B cell (primary cell): ENCODE measurements around the gene CIAO2A. TPM values are rescaled to one million over a fixed set of nuclear protein-coding genes. Genes with fewer than 3 reads are reported as not detected.
A peak's percentile ranks its signal among the peaks of the same experiment; 100 is the strongest.

Experiments
- ATAC-seq: fragments of 200-7000 bp; cut with Tn5 transposase; one replicate; pipeline ENCODE4 v1.10.0; 2021; ENCODE audit warnings: low read depth, mild to moderate bottlenecking, moderate number of reproducible peaks, moderate library complexity
- CTCF ChIA-PET: fragments of 350-600 bp; sonication (Branson Sonifier 250); formaldehyde crosslinking; loops from one replicate; lab custom pipeline; 2021; ENCODE audit warnings: antibody characterized with exemption, inconsistent platforms; lab: Charles Lee
- POLR2A ChIA-PET: fragments of 350-600 bp; sonication (Branson Sonifier 250); formaldehyde crosslinking; loops from one replicate; lab custom pipeline; 2021; ENCODE audit warnings: antibody characterized with exemption; lab: Charles Lee
- DNase-seq: peaks from one replicate; pipeline ENCODE4 v3.0.0; 2013
- H2AFZ ChIP-seq: 2 replicates; pipeline ENCODE4 v1.6.1; 2012; ENCODE audit warnings: mild to moderate bottlenecking, low read depth, low read length; ENCODE audit not compliant: insufficient read depth, poor library complexity, severe bottlenecking
- H3K27ac ChIP-seq, 2 donors: 1 replicate in 1 of 2; 2 replicates in 1 of 2; pipeline ENCODE4 v1.5.1; 2012 to 2013; ENCODE audit warnings: low read length in 2 of 2, mild to moderate bottlenecking in 2 of 2, moderate library complexity in 1 of 2
- H3K27me3 ChIP-seq, 4 experiments: fragments of 200-600 bp in 1 of 4; sonication (generic) in 1 of 4; replicated peaks in 1 of 4; 1 replicate in 2 of 4; 2 replicates in 2 of 4; pipeline versions ENCODE4 v1.6.1 to v1.7.0; 2013 to 2016; ENCODE audit warnings: low read length in 3 of 4, mild to moderate bottlenecking in 2 of 4, mixed read lengths in 1 of 4, moderate library complexity in 1 of 4; ENCODE audit not compliant: insufficient read depth in 4 of 4, control insufficient read depth in 3 of 4; ENCODE audit errors: control extremely low read depth in 1 of 4
- H3K36me3 ChIP-seq, 2 experiments: replicated peaks in 1 of 2; 1 replicate in 1 of 2; 2 replicates in 1 of 2; pipeline versions ENCODE4 v1.6.1 to v1.7.1; 2013; ENCODE audit warnings: low read length in 1 of 2; ENCODE audit not compliant: insufficient read depth in 2 of 2, control insufficient read depth in 1 of 2; ENCODE audit errors: control extremely low read depth in 1 of 2, extremely low read depth in 1 of 2
- H3K4me1 ChIP-seq, 2 donors: fragments of 200-600 bp in 1 of 2; sonication (generic) in 1 of 2; 1 replicate in 1 of 2; 2 replicates in 1 of 2; pipeline versions ENCODE4 v1.5.1 to v1.6.1; 2013 to 2017; ENCODE audit warnings: low read length in 2 of 2; ENCODE audit not compliant: control insufficient read depth in 2 of 2, insufficient read depth in 2 of 2
- H3K4me2 ChIP-seq: replicated peaks from 2 replicates; pipeline ENCODE3; 2012; ENCODE audit warnings: mild to moderate bottlenecking, low read depth, low read length; ENCODE audit not compliant: poor library complexity, severe bottlenecking
- H3K4me3 ChIP-seq, 5 experiments: fragments of 200-600 bp in 1 of 5; sonication (generic) in 1 of 5; 1 replicate in 3 of 5; 2 replicates in 2 of 5; pipeline versions ENCODE4 v1.5.1 to v1.7.0; 2011 to 2016; ENCODE audit warnings: low read length in 4 of 5, mild to moderate bottlenecking in 4 of 5, low read depth in 2 of 5, control low read depth in 1 of 5, moderate library complexity in 1 of 5; ENCODE audit not compliant: insufficient read depth in 1 of 5; ENCODE audit errors: control extremely low read depth in 1 of 5, extremely low read depth in 1 of 5
- H3K79me2 ChIP-seq: fragments of 200-600 bp; sonication (generic); one replicate; pipeline ENCODE4 v1.6.0; 2016; ENCODE audit warnings: low read length; ENCODE audit not compliant: control insufficient read depth, insufficient read depth
- H3K9ac ChIP-seq: fragments of 200-600 bp; sonication (generic); 2 replicates; pipeline ENCODE4 v1.6.1; 2017; ENCODE audit warnings: mild to moderate bottlenecking, low read length, moderate library complexity
- H3K9me3 ChIP-seq, 3 donors: one replicate each; pipeline versions ENCODE4 v1.6.1 to v1.7.1; 2013; ENCODE audit warnings: low read length in 2 of 3; ENCODE audit not compliant: control insufficient read depth in 2 of 3, insufficient read depth in 1 of 3; ENCODE audit errors: control extremely low read depth in 1 of 3
- H4K20me1 ChIP-seq: 2 replicates; pipeline ENCODE4 v1.6.0; 2012; ENCODE audit warnings: mild to moderate bottlenecking, low read length; ENCODE audit not compliant: insufficient read depth, control insufficient read depth, poor library complexity, severe bottlenecking
- H3K27ac Mint-ChIP-seq: one replicate; pipeline ENCODE4 v1.8.0; 2021; ENCODE audit warnings: mixed read lengths
- H3K27me3 Mint-ChIP-seq: one replicate; pipeline ENCODE4 v1.8.0; 2021; ENCODE audit warnings: mixed read lengths
- H3K4me1 Mint-ChIP-seq: one replicate; pipeline ENCODE4 v1.8.0; 2021; ENCODE audit warnings: mixed read lengths
- H3K4me3 Mint-ChIP-seq: one replicate; pipeline ENCODE4 v1.8.0; 2021; ENCODE audit warnings: mixed read lengths
- H3K9me3 Mint-ChIP-seq: one replicate; pipeline ENCODE4 v1.8.0; 2022; ENCODE audit warnings: mixed read lengths; ENCODE audit not compliant: insufficient read depth
- EZH2 ChIP-seq: IDR thresholded peaks from 2 replicates; pipeline ENCODE4 v1.6.1; 2012; ENCODE audit warnings: borderline replicate concordance, low read depth, mild to moderate bottlenecking, moderate library complexity, low read length; ENCODE audit not compliant: insufficient read depth, poor library complexity, severe bottlenecking
- WGBS: methylation state at CpG from one replicate; pipeline ENCODE4 v1.1.5; 2013; ENCODE audit warnings: missing lambda C conversion rate; ENCODE audit not compliant: insufficient coverage; 5-methylcytosine and 5-hydroxymethylcytosine counted together
- intact Hi-C: fragments of 100-400 bp; cut with micrococcal nuclease; formaldehyde crosslinking; loops from one replicate; pipeline ENCODE4 v1.10.0; 2022
- polyA plus RNA-seq: library from polyadenylated mRNA; depleted of rRNA; stranded (reverse); fragments of >200 nt; gene quantifications from 2 replicates; pipeline ENCODE4 v1.2.3, GENCODE V29; 2012
- total RNA-seq, 2 donors: library from RNA; stranded (reverse); fragments of 120-200 nt in 1 of 2; gene quantifications; 1 replicate in 1 of 2; 2 replicates in 1 of 2; pipeline versions ENCODE4 v1.2.3 to v1.2.4, GENCODE V29; 2013 to 2022
- TF ChIP-seq, protein P1 (sequence below): fragments of 200-600 bp; IDR thresholded peaks from one replicate; pipeline ENCODE4 v1.8.0; 2022; ENCODE audit warnings: antibody characterized with exemption, mild to moderate bottlenecking

Gene CIAO2A
- total and polyA plus RNA-seq, 2 donors (not counting 1 experiment from before 2014, with no cell fraction given): 68.2 to 71.5 TPM

DNA sequence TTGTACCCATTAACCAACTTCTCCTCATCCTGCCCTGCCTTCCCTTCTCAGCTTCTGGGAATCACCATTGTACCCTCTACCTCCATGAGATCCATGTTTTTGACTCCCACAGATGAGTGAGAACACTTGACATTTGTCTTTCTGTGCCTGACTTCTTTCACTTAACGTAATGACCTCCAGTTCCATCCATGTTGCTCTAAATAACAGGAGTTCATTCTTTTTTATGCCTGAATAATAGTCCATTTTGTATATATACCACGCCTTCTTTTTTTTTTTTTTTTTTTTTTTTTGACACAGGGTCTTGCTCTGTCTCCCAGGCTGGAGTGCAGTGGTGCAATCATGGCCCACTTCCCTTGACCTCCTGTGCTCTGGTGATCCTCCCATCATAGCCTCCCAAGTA, 8.9 kb upstream of the CIAO2A start:
- H3K4me1 Mint-ChIP-seq: peaks cover 64% of the 10 kb centered on the region
- H3K9me3 Mint-ChIP-seq: no peaks in the 10 kb centered on the region
- intact Hi-C loops: no loop called here
- Histone ChIP-seq H3K4me2 (no peak overlapping the region), H4K20me1 (peaks cover 72% of the 10 kb centered on the region), H3K4me1 (peaks cover 29 to 51% of the 10 kb centered on the region in 2 donors), H3K27me3 (no peaks in the 10 kb centered on the region), H3K36me3 (peaks cover 4 to 6% of the 10 kb centered on the region in 2 experiments), H3K9ac (no peak overlapping the region), H3K27ac (peak overlapping the region in 1 of 2 donors; percentile 34), H3K9me3 (peaks cover 0 to 1% (median 0%) of the 10 kb centered on the region in 3 donors), H3K4me3 (no peak overlapping the region), H3K79me2 (peaks cover 100% of the 10 kb centered on the region), H2AFZ (no peak overlapping the region)
- H3K4me3 Mint-ChIP-seq: no peak overlapping the region
- peak overlapping the region; percentile 2 for H3K27ac Mint-ChIP-seq
- ChIA-PET POLR2A (interaction anchor here (0.9 kb wide), 1 partner anchor 9 kb away, joined by 3 read pairs; the partner anchor contains the start of gene CIAO2A), CTCF (no interaction called here)
- ATAC-seq (no peak), DNase-seq (no peak)
- WGBS: no CpG with 5 or more reads among the region's 2 CpGs
- no peaks in the 10 kb centered on the region for H3K27me3 Mint-ChIP-seq
- TF ChIP-seq, protein P1, sequence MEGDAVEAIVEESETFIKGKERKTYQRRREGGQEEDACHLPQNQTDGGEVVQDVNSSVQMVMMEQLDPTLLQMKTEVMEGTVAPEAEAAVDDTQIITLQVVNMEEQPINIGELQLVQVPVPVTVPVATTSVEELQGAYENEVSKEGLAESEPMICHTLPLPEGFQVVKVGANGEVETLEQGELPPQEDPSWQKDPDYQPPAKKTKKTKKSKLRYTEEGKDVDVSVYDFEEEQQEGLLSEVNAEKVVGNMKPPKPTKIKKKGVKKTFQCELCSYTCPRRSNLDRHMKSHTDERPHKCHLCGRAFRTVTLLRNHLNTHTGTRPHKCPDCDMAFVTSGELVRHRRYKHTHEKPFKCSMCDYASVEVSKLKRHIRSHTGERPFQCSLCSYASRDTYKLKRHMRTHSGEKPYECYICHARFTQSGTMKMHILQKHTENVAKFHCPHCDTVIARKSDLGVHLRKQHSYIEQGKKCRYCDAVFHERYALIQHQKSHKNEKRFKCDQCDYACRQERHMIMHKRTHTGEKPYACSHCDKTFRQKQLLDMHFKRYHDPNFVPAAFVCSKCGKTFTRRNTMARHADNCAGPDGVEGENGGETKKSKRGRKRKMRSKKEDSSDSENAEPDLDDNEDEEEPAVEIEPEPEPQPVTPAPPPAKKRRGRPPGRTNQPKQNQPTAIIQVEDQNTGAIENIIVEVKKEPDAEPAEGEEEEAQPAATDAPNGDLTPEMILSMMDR: no peak
- no peak for TF ChIP-seq EZH2

DNA sequence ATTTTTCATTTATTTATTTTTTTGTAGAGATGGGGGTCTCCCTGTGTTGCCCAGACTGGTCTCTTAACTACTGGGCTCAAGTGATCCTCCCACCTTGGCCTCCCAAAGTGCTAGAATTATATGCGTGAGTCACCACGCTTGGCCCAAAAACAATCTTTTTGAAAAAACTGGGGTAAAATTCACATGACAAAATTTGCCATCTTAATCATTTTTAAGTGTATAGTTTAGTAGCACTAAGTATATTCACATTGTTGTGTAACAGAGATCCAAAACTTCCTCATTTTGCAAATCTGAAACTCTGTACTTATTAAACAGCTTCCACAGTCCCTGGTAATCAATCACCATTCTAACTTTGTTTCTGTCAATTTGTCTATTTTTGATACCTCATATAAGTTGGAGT, 7.3 kb upstream of the CIAO2A start:
- Histone ChIP-seq H3K27me3 (no peaks in the 10 kb centered on the region), H3K4me1 (peaks cover 38 to 58% of the 10 kb centered on the region in 2 donors), H2AFZ (no peak overlapping the region), H3K4me3 (no peak overlapping the region), H4K20me1 (peaks cover 79% of the 10 kb centered on the region), H3K27ac (peak overlapping the region in 1 of 2 donors; percentile 67), H3K36me3 (peaks cover 0 to 1% of the 10 kb centered on the region in 2 experiments), H3K4me2 (peak overlapping the region; percentile 34), H3K9me3 (peaks cover 0 to 1% (median 0%) of the 10 kb centered on the region in 3 donors), H3K79me2 (peaks cover 100% of the 10 kb centered on the region), H3K9ac (no peak overlapping the region)
- intact Hi-C loops: no loop called here
- DNase-seq (peak; percentile 31), ATAC-seq (peak; percentile 37)
- CTCF ChIA-PET: no interaction called here
- Mint-ChIP-seq H3K27me3 (no peaks in the 10 kb centered on the region), H3K4me1 (peaks cover 65% of the 10 kb centered on the region), H3K27ac (peak overlapping the region; percentile 75), H3K4me3 (peak overlapping the region; percentile 19), H3K9me3 (no peaks in the 10 kb centered on the region)
- POLR2A ChIA-PET: interaction anchor here (0.6 kb wide), 1 partner anchor 12 kb away, joined by 3 read pairs; no protein-coding TSS in a partner anchor
- no CpG with 5 or more reads among the region's 2 CpGs for WGBS
- TF ChIP-seq, protein P1: no peak
- TF ChIP-seq EZH2: no peak
